OCI-M1 (cell line): ENCODE measurements around the gene FUT4.
A peak's percentile ranks its signal among the peaks of the same experiment; 100 is the strongest.
"Not testable (repeated sequence)": the region's sequence is repeated elsewhere in the genome, so short reads cannot be mapped to it uniquely, and the experiment has no call there.

Experiments used
- DNase-seq: peaks from one replicate; lab custom pipeline; 2025; lab: John Stamatoyannopoulos, UW

FUT4 gene

GRCh38 chr11:94543695-94544645 lies at the start of gene FUT4:
TSS of gene FUT4 (plus strand) at chr11:94543921. CDS start at chr11:94544134, 213 bp downstream.
- peak; percentile 88 for DNase-seq

GRCh38 chr11:94494126-94494680 lies 49.5 kb upstream of the FUT4 start:
- no peak for DNase-seq

GRCh38 chr11:94500181-94500580 lies 43.5 kb upstream of the FUT4 start:
- DNase-seq, result no peak

GRCh38 chr11:94501522-94501921 lies 42.2 kb upstream of the FUT4 start:
- peak; percentile 11 for DNase-seq

GRCh38 chr11:94504689-94505293 lies 38.9 kb upstream of the FUT4 start:
- peak; percentile 79 for DNase-seq

GRCh38 chr11:94506513-94506912 lies 37.2 kb upstream of the FUT4 start:
- DNase-seq, result not testable (repeated sequence)

GRCh38 chr11:94507485-94507884 lies 36.2 kb upstream of the FUT4 start:
- no peak for DNase-seq

- peak; percentile 27 for DNase-seq
Measured at GRCh38 chr11:94511932-94512781, 31.6 kb upstream of the FUT4 start, which contains the start of gene C11orf97. TSS of gene C11orf97 (plus strand) at chr11:94512461. CDS start at chr11:94512529, 68 bp downstream.

GRCh38 chr11:94513091-94513490 lies 30.6 kb upstream of the FUT4 start:
- DNase-seq, result no peak

GRCh38 chr11:94515398-94515797 lies 28.3 kb upstream of the FUT4 start:
- DNase-seq, result no peak

GRCh38 chr11:94516725-94517124 lies 27.0 kb upstream of the FUT4 start:
- DNase-seq, result no peak

GRCh38 chr11:94518300-94518699 lies 25.4 kb upstream of the FUT4 start:
- DNase-seq, result no peak

- peak; percentile 73 for DNase-seq
Measured at GRCh38 chr11:94519478-94520084, 24.1 kb upstream of the FUT4 start.

- peak; percentile 36 for DNase-seq
Measured at GRCh38 chr11:94521684-94522083, 22.0 kb upstream of the FUT4 start.

GRCh38 chr11:94524341-94524740 lies 19.4 kb upstream of the FUT4 start:
- no peak for DNase-seq

GRCh38 chr11:94525546-94526324 lies 18.0 kb upstream of the FUT4 start:
- peak; percentile 64 for DNase-seq

GRCh38 chr11:94526645-94527438 lies 16.9 kb upstream of the FUT4 start:
- peak; percentile 75 for DNase-seq

GRCh38 chr11:94528551-94528950 lies 15.2 kb upstream of the FUT4 start:
- no peak for DNase-seq

- DNase-seq, result no peak
Measured at GRCh38 chr11:94532211-94532610, 11.5 kb upstream of the FUT4 start.

- peak; percentile 50 for DNase-seq
Measured at GRCh38 chr11:94533206-94533605, 10.5 kb upstream of the FUT4 start.
